Activated T-cell treated with anti-CD3 and anti-CD28 coated beads, Interleukin-2, amount 50 U/mL, for 1 hour (primary cell): ENCODE measurements around the gene BSPRY.
A peak's percentile ranks its signal among the peaks of the same experiment; 100 is the strongest.

Experiments used
- DNase-seq: peaks from one replicate; pipeline ENCODE4 v3.0.0-alpha.2; 2020

Gene BSPRY

DNA sequence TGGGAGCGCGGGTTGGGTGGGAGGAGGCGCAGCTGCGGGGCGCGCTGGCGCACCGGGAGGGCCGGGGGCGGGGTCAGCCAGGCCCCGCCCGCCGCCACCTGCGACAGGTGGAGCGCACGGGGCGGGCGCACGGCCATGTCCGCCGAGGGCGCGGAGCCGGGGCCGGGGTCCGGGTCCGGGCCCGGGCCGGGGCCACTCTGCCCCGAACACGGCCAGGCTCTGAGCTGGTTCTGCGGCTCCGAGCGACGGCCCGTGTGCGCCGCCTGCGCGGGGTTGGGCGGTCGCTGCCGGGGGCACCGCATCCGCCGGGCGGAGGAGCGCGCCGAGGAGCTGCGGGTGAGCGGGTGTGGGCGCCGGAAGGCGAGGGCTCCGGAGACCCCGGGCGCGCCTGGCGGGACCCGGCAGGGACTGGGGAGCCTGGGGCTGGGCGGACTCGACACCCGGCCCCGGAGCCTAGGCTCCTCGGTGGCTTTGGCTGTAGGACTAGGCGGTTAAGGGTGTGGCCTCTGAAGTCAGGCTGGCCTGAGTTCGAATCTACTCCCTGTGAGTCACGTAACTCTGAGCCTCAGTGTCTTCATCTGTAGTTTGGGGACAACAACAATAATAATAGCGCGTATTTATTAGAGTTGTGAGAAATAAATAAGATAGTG lies at the start of gene BSPRY:
Gene BSPRY, plus strand, starts transcription at position 97 of the 650 bp plus-strand sequence. Its CDS starts 39 bp downstream, at position 136.
- peak; percentile 52 for DNase-seq

DNA sequence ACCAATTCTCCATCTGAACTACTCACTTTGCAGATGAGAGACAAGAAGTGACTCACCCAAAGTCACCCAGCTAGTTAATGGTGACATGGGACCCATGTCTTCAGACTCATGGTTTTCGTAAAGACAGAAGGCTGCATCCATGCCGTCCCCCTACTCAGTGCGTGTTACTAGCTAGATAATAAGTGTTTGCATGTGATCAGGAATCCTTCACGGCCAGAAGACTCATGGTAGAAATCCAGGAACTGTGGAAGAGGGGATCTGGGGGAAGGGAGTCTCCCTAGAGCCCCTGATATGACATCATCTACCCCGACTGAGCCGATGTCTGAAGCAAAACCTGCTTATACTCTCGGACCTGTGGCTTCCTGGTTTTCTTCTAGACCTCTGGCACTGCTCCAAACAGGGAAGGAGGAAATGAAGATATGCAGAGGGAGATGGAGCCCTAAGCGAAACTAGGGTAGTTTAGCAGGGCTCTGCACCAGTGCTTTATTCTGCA lies 49.5 kb upstream of the BSPRY start:
- no peak for DNase-seq

DNA sequence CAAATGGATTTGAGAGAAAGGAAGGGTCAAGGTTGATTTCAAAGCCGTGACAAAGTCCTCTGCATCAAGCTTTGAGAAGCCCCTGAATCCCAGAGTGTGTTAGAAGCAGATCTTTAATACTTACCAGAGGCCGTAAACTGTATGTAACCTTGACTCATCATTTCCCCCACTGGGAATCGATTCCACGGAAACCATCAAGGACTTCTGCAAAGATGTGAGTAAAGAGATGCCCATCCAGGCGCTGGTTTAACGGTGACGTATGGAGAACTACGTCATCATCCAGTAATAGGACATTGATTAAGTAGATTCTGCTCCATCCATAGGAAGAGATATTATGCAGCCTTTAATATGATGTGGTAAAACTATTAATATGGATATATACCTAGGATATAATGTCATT lies 47.8 kb upstream of the BSPRY start:
- DNase-seq, result no peak

DNA sequence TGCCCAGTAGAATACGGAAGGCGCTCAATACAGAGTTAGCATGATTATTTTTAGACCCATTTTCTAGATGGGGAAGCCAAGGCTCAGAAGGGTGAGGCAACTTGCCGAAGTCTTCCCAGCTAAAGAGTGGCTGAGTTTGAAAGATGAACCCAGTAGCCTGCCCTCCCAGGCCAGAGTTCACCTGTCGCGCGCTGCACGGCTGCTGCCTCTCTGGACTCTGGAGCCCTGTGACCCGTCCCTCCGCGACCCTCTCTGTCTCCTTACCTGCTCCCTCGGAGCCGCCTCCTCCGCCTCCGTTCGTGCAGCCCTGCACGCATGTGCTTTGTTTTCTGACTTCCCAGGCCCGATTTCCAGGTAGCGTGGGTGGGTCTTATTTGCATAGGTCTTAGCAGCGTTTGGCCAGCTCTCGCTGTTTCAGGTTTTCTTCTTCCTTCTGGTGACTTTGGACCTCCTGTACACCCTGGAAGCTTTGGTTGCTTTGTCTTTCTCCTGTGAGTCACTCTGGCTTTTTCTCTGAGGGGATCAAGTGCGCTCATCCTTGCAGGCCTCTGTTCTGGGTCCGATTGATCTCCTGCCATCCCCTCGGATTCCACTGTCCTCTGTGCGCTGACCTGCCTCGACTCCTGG lies 46.4 kb upstream of the BSPRY start, which contains the start of gene RNF183:
Gene RNF183, minus strand, starts transcription at position 585 of the 627 bp plus-strand sequence. CDS start 5,192 bp downstream, outside the sequence.
- no peak for DNase-seq

DNA sequence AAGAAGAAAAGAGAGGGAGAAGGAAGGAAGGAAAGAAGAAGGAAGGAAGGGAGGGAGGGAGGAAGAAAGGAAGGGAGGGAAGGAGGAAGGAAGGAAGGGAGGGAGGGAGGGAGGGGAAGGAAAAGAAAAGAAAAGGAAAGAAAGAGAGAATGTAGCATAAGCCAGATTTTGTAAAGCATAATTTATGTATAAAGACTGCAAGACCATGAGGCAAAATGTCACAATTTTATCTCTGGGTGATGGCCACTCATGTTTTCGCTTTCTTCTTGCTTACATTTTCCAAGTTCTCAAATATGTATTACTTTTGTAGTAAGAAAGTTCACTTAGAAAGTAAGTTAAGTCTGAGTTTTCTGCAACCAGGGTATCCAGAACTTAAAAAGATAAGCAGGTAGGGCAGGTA lies 42.8 kb upstream of the BSPRY start:
- DNase-seq, result no peak

DNA sequence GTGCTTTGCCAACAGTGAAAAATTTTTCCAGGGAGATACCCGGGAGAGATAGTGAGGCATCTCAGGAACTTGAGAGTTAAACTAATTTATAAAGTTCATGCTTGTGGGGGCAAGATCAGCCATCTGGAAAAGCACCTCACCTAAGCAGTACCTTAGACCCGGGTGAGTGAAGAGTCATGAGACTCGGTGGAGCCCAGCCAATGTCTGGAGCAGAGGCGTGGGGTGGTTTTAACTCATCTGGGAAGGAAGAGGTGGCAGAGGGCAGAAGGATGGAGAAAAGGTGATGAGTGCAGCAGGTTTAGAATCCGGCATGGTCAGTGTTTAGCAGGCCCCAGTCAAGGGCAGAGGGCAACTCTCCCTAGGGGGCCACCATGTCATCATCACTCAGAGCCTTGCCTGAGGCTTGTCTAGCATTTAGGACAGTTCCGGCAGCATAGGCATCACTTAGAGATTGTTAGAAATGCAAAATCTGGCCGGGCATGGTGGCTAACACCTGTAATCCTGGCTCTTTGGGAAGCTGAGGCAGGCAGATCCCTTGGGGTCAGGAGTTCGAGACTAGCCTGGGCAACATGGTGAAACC lies 41.9 kb upstream of the BSPRY start:
- DNase-seq, result no peak

DNA sequence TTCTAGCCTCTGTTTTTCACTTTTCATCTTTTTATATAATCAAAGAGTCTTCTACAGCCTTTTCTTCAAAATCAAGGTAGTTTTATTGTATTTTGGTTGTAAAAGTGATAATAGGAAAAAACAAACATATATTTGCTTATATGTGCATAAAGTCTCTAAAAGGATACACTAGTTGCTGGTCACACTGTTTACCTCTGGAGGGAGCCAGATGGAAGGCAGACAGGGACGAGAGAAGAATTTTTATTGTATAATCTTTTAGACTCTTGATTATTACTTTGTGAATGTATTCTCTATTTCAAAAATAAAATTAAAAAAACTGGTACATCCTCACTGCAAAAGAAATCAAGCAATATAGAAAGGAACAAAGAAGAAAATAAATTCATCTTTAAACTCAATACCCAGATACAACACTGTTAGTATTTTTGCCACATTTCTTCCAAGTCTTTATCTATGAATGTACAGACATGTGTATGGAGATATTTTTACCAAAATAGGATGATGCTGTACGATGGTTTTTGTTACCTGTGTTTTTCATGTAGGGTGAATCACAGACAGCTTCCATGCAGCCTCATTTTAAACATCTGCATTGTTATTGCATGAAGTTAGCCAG lies 40.0 kb upstream of the BSPRY start:
- no peak for DNase-seq

DNA sequence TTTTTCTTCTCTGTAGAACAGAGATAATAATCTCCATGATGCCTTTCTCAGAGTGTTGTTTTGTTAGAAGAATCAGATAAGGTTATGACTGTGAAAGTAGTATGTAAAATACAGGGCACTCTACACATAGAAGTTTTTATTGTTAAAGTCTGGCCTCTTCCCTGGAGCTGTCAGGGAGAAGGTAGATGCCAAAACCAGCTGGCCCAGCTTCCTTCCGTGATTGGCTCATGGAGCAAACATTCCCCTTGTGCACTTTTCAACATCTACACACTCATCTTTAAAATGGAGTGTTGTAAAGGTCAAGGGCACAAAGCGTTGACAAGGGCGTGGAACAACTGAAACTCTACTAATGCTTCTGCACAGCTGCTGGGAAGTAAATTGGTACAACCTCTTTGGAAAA lies 38.8 kb upstream of the BSPRY start:
- DNase-seq, result no peak

DNA sequence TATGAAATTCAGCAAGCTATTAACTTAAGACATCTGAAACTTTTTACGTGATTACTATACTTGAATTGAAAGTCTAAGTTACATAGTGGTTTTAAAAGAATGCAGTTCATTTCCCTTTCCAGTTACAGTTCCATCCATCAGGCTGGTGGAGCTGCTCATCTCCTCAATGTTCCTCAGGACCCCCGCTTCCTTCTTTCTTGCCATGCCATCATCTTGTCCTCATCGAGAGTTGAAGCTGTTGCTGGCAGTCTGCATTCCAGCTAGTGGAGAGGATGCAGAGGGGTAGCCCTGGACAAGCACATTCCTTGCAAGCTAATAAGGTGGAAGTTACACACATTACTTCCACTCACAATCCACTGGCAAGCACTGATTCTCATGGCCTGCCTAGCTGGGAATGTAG lies 37.4 kb upstream of the BSPRY start:
- no peak for DNase-seq

DNA sequence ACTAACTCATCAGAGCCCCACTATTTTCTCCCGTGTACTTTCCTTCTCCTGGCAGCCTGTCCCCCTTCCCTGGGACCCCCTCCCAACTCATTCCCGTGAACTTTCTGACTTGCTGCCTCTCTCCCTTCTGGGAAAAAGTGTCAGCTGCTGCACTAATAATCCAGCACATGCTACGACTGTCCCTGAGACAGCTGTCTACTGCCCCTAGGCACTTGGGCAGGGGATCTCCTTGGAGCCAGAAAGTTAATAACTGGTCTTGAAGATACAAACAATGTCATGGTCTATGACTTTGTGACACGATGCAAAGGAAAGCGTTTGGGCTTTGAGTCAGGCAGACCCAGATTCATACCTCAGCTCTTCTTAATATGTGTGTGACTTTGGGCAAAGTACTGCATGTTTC lies 36.1 kb upstream of the BSPRY start:
- no peak for DNase-seq

DNA sequence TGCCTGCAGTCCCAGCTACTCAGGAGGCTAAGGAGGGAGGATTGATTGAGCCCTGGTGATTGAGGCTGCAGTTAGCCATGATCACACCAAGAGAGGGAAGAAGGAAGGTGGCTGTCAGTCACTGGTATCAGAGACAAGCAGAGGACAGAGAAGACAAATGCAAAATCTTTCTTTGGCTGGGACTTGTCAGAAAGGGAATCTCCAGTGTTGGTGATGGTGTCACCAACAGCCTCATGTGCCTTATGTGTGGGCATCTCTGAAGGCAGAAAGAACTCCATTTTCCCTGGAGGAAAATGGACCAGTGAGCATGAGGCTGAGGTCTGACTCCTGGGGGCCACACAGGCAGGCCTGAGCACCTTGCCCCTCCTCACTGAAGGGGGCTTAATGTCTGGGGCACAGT lies 34.1 kb upstream of the BSPRY start:
- DNase-seq, result no peak

DNA sequence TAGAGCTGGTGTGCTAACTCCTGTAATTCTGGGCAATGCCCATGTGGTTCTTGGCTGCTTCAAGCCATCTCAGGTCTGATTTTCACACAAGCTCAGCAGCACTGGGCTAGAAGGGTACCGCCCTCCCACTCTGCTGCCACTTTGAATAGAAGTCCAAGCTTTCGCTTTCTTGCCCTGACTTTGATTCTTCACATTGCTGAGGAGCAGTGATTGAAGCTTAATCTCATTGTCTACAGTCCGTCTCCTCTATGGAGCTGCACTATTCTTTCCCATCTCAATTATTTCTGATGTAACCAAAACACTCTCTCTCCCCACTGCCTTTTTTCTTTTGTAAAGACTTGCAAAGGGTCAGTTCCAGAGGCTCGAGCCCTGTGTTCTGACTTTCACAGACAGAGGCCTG lies 33.3 kb upstream of the BSPRY start:
- no peak for DNase-seq

DNA sequence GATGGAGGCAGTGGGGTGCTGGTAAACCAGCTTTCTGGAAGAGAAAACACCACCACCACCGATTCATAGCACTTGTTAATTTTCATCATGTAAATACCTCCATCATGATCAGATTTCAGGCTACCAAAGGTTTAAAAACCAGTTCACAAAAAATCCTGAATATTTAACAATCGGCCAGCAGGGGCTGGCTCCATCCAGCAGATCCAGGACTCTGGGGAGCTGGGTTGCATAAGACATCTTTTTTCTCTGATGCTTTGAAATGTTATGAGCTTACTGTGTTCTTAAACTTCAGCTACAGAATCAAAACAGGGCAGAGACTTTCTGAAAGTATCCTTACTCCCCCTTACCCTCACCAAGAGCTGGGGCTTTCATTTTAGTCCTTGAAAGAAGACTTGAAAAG lies 31.6 kb upstream of the BSPRY start:
- no peak for DNase-seq

DNA sequence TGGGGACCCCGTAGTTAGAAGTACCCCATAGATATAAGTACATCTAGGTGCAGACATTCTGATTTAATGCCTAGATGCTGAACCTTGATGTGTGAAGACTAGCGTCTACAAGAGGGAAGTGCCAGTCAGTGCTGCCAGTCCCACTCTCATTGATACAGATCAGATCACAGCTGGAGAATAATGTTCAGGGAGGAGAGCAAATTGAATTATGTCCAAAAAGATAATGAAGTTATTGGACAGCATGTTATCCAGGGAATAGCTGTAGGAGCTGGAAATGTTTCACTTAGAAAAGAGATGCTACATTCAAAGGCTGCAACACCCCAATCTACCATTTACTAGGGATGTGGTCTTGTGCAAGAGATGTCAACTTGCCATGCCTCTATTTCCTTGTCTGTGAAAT lies 30.3 kb upstream of the BSPRY start:
- DNase-seq, result no peak

DNA sequence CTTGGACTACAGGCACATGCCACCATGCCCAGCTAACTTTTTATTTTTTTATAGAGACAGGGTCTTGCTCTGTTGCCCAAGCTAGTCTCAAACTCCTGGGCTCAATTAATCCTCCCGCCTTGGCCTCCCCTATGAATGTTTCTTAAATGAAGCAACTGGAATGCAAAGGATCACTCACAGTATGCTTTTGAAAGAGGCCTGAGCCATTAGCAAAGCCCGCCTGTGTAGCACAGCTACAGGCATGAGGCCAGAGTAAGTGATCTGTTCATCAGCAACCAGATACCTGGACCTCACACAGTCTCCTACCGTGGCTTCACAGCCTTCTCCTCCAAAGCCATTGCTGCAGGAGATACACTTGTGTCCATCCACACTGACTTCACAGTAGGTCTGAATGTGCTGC lies 29.3 kb upstream of the BSPRY start:
- DNase-seq, result no peak

DNA sequence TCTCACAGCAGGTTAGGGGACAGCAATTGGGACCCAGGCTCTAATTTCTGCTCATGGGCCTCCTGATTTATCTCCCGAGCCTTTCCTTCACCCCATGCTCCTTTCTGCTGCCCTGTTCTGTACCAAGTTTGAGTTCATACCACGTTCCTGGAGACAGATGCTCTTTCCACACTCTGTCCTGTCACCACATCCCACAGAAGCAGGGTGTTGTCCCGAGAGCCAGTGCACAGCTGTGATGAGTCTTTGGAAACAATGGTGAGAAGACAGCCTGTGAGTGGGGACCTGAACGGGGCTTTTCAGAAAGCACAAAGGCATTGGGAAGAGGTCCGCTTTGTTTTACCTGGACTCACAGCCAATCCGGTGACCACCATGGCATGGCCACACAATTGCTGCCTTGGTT lies 26.7 kb upstream of the BSPRY start:
- no peak for DNase-seq

DNA sequence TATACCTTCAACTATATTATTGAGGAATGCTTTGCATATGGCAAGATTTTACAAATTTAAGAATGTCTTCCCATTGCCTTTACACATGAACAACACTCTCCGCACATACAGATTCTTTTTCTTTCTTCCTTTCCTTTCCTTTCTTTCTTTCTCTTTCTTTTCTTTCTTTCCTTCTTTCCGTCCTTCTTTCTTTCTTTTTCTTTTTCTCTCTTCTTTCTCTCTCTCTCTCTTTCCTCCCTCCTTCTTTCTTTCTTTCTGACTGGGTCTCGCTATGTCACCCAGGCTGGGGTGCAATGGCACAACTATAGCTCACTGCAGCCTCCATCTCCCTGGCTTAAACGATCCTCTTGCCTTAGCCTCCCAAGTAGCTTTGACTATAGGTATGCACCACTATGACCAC lies 23.1 kb upstream of the BSPRY start:
- DNase-seq, result no peak

DNA sequence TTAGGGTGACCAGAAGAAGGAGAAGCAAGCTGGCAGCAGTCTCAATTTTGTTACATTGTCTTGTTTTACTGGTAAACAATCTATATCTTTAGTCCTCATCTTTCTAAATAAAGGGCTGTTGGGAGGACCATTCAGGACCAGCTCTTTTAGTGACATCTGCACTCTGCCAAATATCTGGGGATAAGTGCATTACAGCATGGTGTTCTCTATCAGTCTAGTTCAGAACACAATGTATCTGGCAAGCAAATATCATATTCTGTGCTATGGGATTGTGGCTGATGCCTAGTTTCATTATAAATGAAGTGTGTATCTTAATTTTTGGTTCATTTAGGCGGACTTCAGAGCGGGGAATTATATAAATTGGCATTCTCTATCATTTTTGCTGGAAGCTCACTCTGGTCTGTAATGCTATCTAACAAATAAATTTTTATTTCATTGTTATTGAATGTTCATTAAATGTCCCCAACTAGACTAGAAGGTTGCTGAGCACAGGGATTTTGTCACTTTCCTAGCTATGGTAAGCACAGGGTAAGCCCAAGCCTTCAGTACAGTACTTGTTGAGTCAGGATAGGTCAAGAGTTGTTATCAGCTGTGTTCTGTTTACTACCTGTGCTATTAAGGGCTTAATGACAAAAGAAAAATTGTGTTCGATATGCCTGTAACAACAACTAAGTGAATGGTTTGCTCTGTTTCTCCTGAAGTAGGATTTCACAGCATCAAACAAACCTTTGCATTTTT lies 21.1 kb upstream of the BSPRY start:
- DNase-seq, result no peak

DNA sequence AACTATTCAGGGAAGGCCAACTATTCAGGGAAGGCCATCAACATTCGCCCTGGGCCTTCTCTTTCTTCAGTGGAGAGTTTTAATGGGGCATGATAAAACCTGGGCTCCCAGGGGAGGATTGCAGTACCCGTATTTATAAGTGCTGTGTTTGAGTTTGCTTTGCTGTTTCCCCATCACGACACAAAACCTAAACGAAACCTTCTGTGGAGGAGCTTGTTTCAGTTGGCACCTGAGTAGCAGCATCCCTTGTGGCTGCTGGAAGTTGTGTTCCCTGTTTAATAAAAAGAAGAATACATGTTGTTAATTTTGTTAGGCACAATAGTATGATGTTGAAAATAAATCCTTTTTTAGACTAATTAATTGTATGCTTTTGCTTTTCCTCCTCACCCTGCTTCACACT lies 17.6 kb upstream of the BSPRY start:
- DNase-seq, result no peak

DNA sequence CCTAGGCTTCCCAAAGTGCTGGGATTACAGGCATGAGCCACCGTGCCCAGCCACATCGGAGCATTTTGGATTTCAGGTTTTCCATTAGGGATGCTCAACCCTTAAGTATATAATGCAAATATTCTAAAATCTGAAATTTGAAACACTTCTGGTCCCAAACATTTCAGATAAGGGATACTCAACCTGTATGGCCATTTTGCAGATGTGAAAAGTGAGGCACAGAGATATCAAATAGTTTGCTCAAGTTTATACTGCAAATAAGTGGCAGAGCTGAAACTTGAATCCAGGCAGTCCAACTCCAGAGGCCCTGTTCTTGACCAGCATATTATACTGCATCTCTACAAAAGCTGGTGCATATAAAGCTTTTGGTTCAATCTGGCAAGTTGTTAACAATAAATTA lies 11.6 kb upstream of the BSPRY start:
- no peak for DNase-seq

DNA sequence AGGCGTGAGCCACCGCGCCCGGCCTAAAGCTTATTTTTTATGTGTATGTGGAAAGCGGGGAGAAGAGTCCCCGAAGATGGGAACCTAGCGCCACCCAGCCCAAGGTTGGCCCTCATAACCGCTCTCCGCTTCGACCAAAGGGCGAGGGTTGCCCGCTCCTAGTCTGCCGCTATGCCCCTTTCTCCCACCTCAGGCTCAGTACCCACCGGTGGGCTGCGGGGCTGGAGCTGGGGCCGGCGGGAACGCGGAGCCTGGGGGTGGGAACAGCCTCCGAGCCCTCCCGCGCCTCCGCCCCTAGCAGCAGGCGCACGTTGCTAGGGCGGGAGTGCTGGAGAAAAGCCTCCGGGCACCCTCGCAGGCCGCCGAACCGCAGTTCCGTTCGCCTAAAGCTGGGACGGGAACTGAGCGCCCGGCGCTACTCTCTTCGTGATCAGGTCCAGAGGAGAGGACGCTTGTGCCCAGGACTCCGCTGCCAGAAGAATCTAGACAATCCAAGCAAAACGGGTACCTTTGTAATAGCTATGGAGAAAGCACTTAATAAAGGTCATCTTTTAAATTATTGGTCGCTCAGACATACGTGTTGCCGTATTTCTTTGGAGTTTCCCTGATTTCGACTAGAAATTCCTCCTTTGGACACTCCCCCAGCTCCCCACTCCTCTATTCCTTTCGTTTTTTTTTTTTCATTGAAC lies 9.2 kb upstream of the BSPRY start, which contains the start of gene WDR31:
Gene WDR31, minus strand, starts transcription at position 265 of the 689 bp plus-strand sequence. CDS start 8,253 bp downstream, outside the sequence.
- DNase-seq, result peak; percentile 85

DNA sequence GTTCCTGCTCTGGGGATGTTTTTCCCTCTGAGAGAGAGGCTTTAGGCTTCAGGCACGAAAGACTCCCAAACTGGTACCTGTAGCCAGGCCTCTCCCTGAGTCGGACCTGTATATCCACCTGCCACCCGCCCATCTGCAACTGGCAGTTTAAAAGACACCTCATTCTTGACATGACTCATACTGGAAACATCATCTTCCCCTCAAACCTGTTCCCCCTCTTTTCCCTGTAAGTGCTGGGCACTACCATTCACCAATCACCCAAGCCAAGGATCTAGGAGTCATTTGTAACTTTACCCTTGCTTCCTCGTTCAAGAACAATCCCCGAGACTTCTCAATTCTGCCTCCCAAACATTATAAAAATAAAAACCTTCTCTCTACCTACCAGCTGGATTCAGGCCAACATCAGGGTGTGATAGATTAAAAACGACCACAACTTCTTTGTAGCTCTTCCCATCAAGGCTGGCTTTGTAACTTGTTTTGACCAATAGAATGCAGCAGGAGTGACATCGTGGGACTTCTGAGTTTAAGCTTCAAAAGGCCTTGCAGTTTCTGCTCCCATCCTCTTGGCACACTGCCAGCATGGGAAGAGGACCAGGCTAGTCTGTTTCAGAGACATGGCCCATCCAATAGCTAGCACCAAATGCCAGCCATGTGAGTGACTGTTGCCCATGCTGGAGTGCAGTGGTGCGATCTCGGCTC lies 7.5 kb upstream of the BSPRY start:
- no peak for DNase-seq
